BLaER1 treated with 17β-estradiol and CSF1 and Interleukin-3, amounts not matched to agents 10 nM and 100 nM (cell line): ENCODE results near the gene MMD.

ENCODE experiments used
- H3K27ac ChIP-seq, 11 experiments: shearing (Covaris generic); formaldehyde crosslinking; 2 replicates each; pipeline ENCODE4 v1.8.1; 2022
- H3K27me3 ChIP-seq, 11 experiments: shearing (Covaris generic); formaldehyde crosslinking; 2 replicates each; pipeline ENCODE4 v1.8.1; 2022
- H3K36me3 ChIP-seq, 11 experiments: shearing (Covaris generic); formaldehyde crosslinking; 2 replicates each; pipeline ENCODE4 v1.8.1; 2022
- H3K4me1 ChIP-seq, 10 experiments: shearing (Covaris generic); formaldehyde crosslinking; 2 replicates each; pipeline ENCODE4 v1.8.1; 2022
- H3K4me2 ChIP-seq, 11 experiments: shearing (Covaris generic); formaldehyde crosslinking; 2 replicates each; pipeline ENCODE4 v1.8.1; 2022
- H3K4me3 ChIP-seq, 10 experiments: shearing (Covaris generic); formaldehyde crosslinking; 2 replicates each; pipeline ENCODE4 v1.8.1; 2022
- H3K9ac ChIP-seq, 11 experiments: shearing (Covaris generic); formaldehyde crosslinking; 2 replicates each; pipeline ENCODE4 v1.8.1; 2022
- H3K9me3 ChIP-seq, 11 experiments: shearing (Covaris generic); formaldehyde crosslinking; replicated peaks in 1 of 11; 2 replicates each; pipeline ENCODE4 v1.8.1; 2022
- H4K20me1 ChIP-seq, 11 experiments: shearing (Covaris generic); formaldehyde crosslinking; 2 replicates each; pipeline ENCODE4 v1.8.1; 2022
- Cebpa-rat ChIP-seq, 11 experiments: shearing (Covaris generic); IDR thresholded peaks; 2 replicates each; pipeline ENCODE4 v1.8.1; 2022

Gene MMD

GRCh38 chr17:55383771-55384642, 37.6 kb downstream of the MMD start:
- H3K9me3 ChIP-seq: no peaks in the 10 kb centered on the region
- no peaks in the 10 kb centered on the region for H4K20me1 ChIP-seq
- no peak for TF ChIP-seq Cebpa-rat (IDR thresholded peaks at IDR 0.05)
- H3K36me3 ChIP-seq: no peaks in the 10 kb centered on the region
- H3K27me3 ChIP-seq: no peaks in the 10 kb centered on the region
- no peak overlapping the region for H3K9ac ChIP-seq
- no peak overlapping the region for H3K4me3 ChIP-seq
- H3K4me1 ChIP-seq: no peaks in the 10 kb centered on the region
- no peak overlapping the region for H3K4me2 ChIP-seq
- H3K27ac ChIP-seq: no peak overlapping the region

GRCh38 chr17:55381017-55381770, 40.4 kb downstream of the MMD start:
- H3K4me3 ChIP-seq: no peak overlapping the region
- H3K27ac ChIP-seq: no peak overlapping the region
- no peaks in the 10 kb centered on the region for H3K9me3 ChIP-seq
- no peaks in the 10 kb centered on the region for H3K27me3 ChIP-seq
- no peaks in the 10 kb centered on the region for H3K36me3 ChIP-seq
- no peak overlapping the region for H3K9ac ChIP-seq
- no peaks in the 10 kb centered on the region for H4K20me1 ChIP-seq
- H3K4me1 ChIP-seq: no peaks in the 10 kb centered on the region
- no peak overlapping the region for H3K4me2 ChIP-seq
- TF ChIP-seq Cebpa-rat (IDR thresholded peaks at IDR 0.05): no peak

- Histone ChIP-seq H3K27me3 (no peaks in the 10 kb centered on the region), H3K4me3 (no peak overlapping the region), H3K27ac (no peak overlapping the region), H3K9ac (no peak overlapping the region), H3K36me3 (no peaks in the 10 kb centered on the region), H3K9me3 (peaks cover 5 to 21% (median 9%) of the 10 kb centered on the region in 11 experiments; a peak in 19 of 22 replicates), H3K4me2 (no peak overlapping the region), H4K20me1 (no peaks in the 10 kb centered on the region), H3K4me1 (no peaks in the 10 kb centered on the region)
- no peak for TF ChIP-seq Cebpa-rat (IDR thresholded peaks at IDR 0.05)
Measured at GRCh38 chr17:55377671-55378275, 43.9 kb downstream of the MMD start.

GRCh38 chr17:55368706-55369105, 52.9 kb downstream of the MMD start:
- no peaks in the 10 kb centered on the region for H3K36me3 ChIP-seq
- H3K9me3 ChIP-seq: peaks cover 34 to 51% (median 47%) of the 10 kb centered on the region in 11 experiments
- H3K4me2 ChIP-seq: no peak overlapping the region
- H4K20me1 ChIP-seq: no peaks in the 10 kb centered on the region
- H3K27ac ChIP-seq: no peak overlapping the region
- H3K4me3 ChIP-seq: no peak overlapping the region
- no peak overlapping the region for H3K9ac ChIP-seq
- H3K27me3 ChIP-seq: no peaks in the 10 kb centered on the region
- H3K4me1 ChIP-seq: no peaks in the 10 kb centered on the region
- TF ChIP-seq Cebpa-rat (IDR thresholded peaks at IDR 0.05): no peak

- H3K27ac ChIP-seq: no peak overlapping the region
- H3K27me3 ChIP-seq: no peaks in the 10 kb centered on the region
- H4K20me1 ChIP-seq: no peaks in the 10 kb centered on the region
- H3K9ac ChIP-seq: no peak overlapping the region
- H3K36me3 ChIP-seq: no peaks in the 10 kb centered on the region
- H3K4me2 ChIP-seq: no peak overlapping the region
- no peaks in the 10 kb centered on the region for H3K4me1 ChIP-seq
- no peak for TF ChIP-seq Cebpa-rat (IDR thresholded peaks at IDR 0.05)
- no peak overlapping the region for H3K4me3 ChIP-seq
- H3K9me3 ChIP-seq: peaks cover 21 to 38% (median 29%) of the 10 kb centered on the region in 11 experiments
Measured at GRCh38 chr17:55366020-55366481, 55.6 kb downstream of the MMD start.

- Histone ChIP-seq H3K27me3 (no peaks in the 10 kb centered on the region), H3K4me1 (no peaks in the 10 kb centered on the region), H3K4me3 (no peak overlapping the region), H3K9ac (no peak overlapping the region), H4K20me1 (no peaks in the 10 kb centered on the region), H3K4me2 (no peak overlapping the region), H3K27ac (no peak overlapping the region), H3K9me3 (peaks cover 13 to 27% (median 19%) of the 10 kb centered on the region in 11 experiments; a peak in 21 of 22 replicates), H3K36me3 (no peaks in the 10 kb centered on the region)
- no peak for TF ChIP-seq Cebpa-rat (IDR thresholded peaks at IDR 0.05)
Measured at GRCh38 chr17:55363033-55363432, 58.6 kb downstream of the MMD start.

- H3K4me2 ChIP-seq: no peak overlapping the region
- peaks cover 13 to 27% (median 19%) of the 10 kb centered on the region in 11 experiments; a peak in 21 of 22 replicates for H3K9me3 ChIP-seq
- H4K20me1 ChIP-seq: no peaks in the 10 kb centered on the region
- H3K27me3 ChIP-seq: no peaks in the 10 kb centered on the region
- H3K4me1 ChIP-seq: no peaks in the 10 kb centered on the region
- H3K36me3 ChIP-seq: no peaks in the 10 kb centered on the region
- H3K4me3 ChIP-seq: no peak overlapping the region
- no peak for TF ChIP-seq Cebpa-rat (IDR thresholded peaks at IDR 0.05)
- no peak overlapping the region for H3K27ac ChIP-seq
- H3K9ac ChIP-seq: no peak overlapping the region
Measured at GRCh38 chr17:55360971-55361370, 60.7 kb downstream of the MMD start.

GRCh38 chr17:55356434-55357328, 65.0 kb downstream of the MMD start:
- no peak overlapping the region for H3K4me2 ChIP-seq

More at GRCh38 chr17:55356434-55357328, 65.0 kb downstream of the MMD start:
- Histone ChIP-seq H3K27ac (no peak overlapping the region), H3K4me1 (no peaks in the 10 kb centered on the region), H3K9ac (no peak overlapping the region), H3K36me3 (no peaks in the 10 kb centered on the region), H3K9me3 (peaks cover 15 to 28% (median 20%) of the 10 kb centered on the region in 11 experiments; a peak in 21 of 22 replicates), H3K27me3 (no peaks in the 10 kb centered on the region), H4K20me1 (no peaks in the 10 kb centered on the region), H3K4me3 (no peak overlapping the region)
- no peak for TF ChIP-seq Cebpa-rat (IDR thresholded peaks at IDR 0.05)
